Measurements from ENCODE around the gene LKAAEAR1. TPM values are rescaled to one million over a fixed set of nuclear protein-coding genes. Genes with fewer than 3 reads are reported as not detected.

The LKAAEAR1 gene
- total and polyA plus RNA-seq, 2 of the 13 experiments (the other 11 are each of a cell fraction or from before 2014, with no cell fraction given) = not detected

- TF ChIP-seq ZNF281 (CRISPR knock-in tag; IDR thresholded peaks at IDR 0.05; ENCODE audit: borderline replicate concordance) (no peak; the same call in 1 of the 2 replicates), ZBTB1 (CRISPR knock-in tag; IDR thresholded peaks at IDR 0.05; ENCODE audit: borderline replicate concordance) (no peak), ZNF574 (CRISPR knock-in tag; IDR thresholded peaks at IDR 0.05) (peak; percentile 58), HDAC6 (IDR thresholded peaks at IDR 0.05; ENCODE audit: low read depth, low read length) (no peak), PRMT3 (CRISPR knock-in tag; IDR thresholded peaks at IDR 0.05; ENCODE audit: borderline replicate concordance, low read depth) (0 out of 2 replicates have a peak, but pooled peaks have one; percentile 91), ZNF367 (CRISPR knock-in tag; IDR thresholded peaks at IDR 0.05; ENCODE audit: borderline replicate concordance) (no peak), KDM4B (CRISPR knock-in tag; IDR thresholded peaks at IDR 0.05) (no peak), AGO1 (IDR thresholded peaks at IDR 0.05; ENCODE audit: low read depth, low read length, poor library complexity, severe bottlenecking) (peak; percentile 80), ZNF224 (CRISPR knock-in tag; IDR thresholded peaks at IDR 0.05) (no peak), ZNF75D (CRISPR knock-in tag; IDR thresholded peaks at IDR 0.05; ENCODE audit: borderline replicate concordance) (no peak), GTF2F1 (IDR thresholded peaks at IDR 0.05; ENCODE audit: low read length) (no peak), RARA (CRISPR knock-in tag; IDR thresholded peaks at IDR 0.05) (no peak; the same call in 1 of the 2 replicates), RAD51 (IDR thresholded peaks at IDR 0.05; ENCODE audit: borderline replicate concordance) (no peak), GTF3A (CRISPR knock-in tag; conservative IDR thresholded peaks at IDR 0.05) (no peak; the same call in none of the 2 replicates), ZNF331 (CRISPR knock-in tag; IDR thresholded peaks at IDR 0.05) (peak; percentile 8; the same call in 1 of the 2 replicates), ZBTB2 (CRISPR knock-in tag; IDR thresholded peaks at IDR 0.05; ENCODE audit: low read depth) (peak; percentile 70), GATA4 (IDR thresholded peaks at IDR 0.05; ENCODE audit: borderline replicate concordance, low read depth) (no peak), JUNB (CRISPR knock-in tag; IDR thresholded peaks at IDR 0.05; ENCODE audit: borderline replicate concordance) (no peak), ATF3 (CRISPR knock-in tag; IDR thresholded peaks at IDR 0.05) (0 out of 2 replicates have a peak, but pooled peaks have one; percentile 7), ZNF530 (CRISPR knock-in tag; IDR thresholded peaks at IDR 0.05; ENCODE audit: low read depth) (no peak)
These were observed 27.1 kb downstream of the LKAAEAR1 start (continued) for GRCh38 chr20:64056889-64057627.

Measured in HepG2 (cell line).